ENCODE results near the gene TMEM116.

- TF ChIP-seq CTCF (IDR thresholded peaks at IDR 0.05) (no peak), POLR2A (IDR thresholded peaks at IDR 0.05) (no peak)
Observed at GRCh38 chr12:112029301-112029700, 16.3 kb upstream of the TMEM116 start.

All from heart left ventricle (tissue), 13 donors.